K562 (cell line): ENCODE data around the gene ROS1. TPM values are rescaled to one million over a fixed set of nuclear protein-coding genes. Genes with fewer than 3 reads are reported as not detected.

Source experiments
- ATAC-seq: fragments of 200-7000 bp; cut with Tn5 transposase; 3 replicates; pipeline ENCODE4 v1.9.1; 2020; ENCODE audit warnings: moderate library complexity
- BruUV-seq: library from RNA; stranded (reverse); fragments of 400-500 nt; replicated peaks from 2 replicates; lab custom pipeline; 2021; lab: Mats Ljungman, UMichigan
- CTCF ChIA-PET: fragments of 300-600 bp; formaldehyde crosslinking; extraction: SDS; loops from one replicate; lab custom pipeline; 2021; ENCODE audit warnings: low intra/inter-chr PET ratio; lab: Yijun Ruan, JAX
- POLR2A ChIA-PET: fragments of 300-600, 350-650 bp; sonication (Branson Sonifier 250); formaldehyde crosslinking; extraction: SDS; loops from one replicate; lab custom pipeline; 2021; ENCODE audit warnings: antibody characterized with exemption, inconsistent platforms; lab: Yijun Ruan, JAX
- DNase-seq, 4 experiments: peaks; one replicate each; pipeline versions ENCODE4 v3.0.0 to v3.0.0-alpha.2; 2011 to 2018; ENCODE audit warnings: low spot score in 3 of 4, mixed read lengths in 3 of 4; ENCODE audit errors: extremely low read depth in 1 of 4
- FAIRE-seq: peaks from 2 replicates; lab custom pipeline; 2011; peaks lifted over from hg19 to GRCh38; lab: Jason Lieb, UNC
- H2AFZ ChIP-seq: 2 replicates; pipeline ENCODE4 v1.6.0; 2011; ENCODE audit warnings: low read depth, low read length, control low read depth, inconsistent platforms
- H3K27ac ChIP-seq: fragments of 200-600 bp; 3 replicates; pipeline ENCODE4 v1.8.0; 2011; ENCODE audit warnings: low read depth, mild to moderate bottlenecking, control low read depth, inconsistent platforms, low read length, moderate library complexity, mixed read lengths; ENCODE audit errors: extremely low read depth
- H3K27me3 ChIP-seq, 2 experiments: fragments of 300-600 bp in 1 of 2; 2 replicates in 1 of 2; 3 replicates in 1 of 2; pipeline versions ENCODE4 v1.6.0 to v1.8.0; 2011; ENCODE audit warnings: inconsistent platforms in 2 of 2, low read length in 2 of 2, mild to moderate bottlenecking in 1 of 2, mixed read lengths in 1 of 2, moderate library complexity in 1 of 2; ENCODE audit not compliant: control insufficient read depth in 2 of 2, insufficient read depth in 2 of 2
- H3K36me3 ChIP-seq: fragments of 300-600 bp; 3 replicates; pipeline ENCODE4 v1.8.0; 2011; ENCODE audit warnings: mild to moderate bottlenecking, low read length, inconsistent platforms; ENCODE audit not compliant: control insufficient read depth, insufficient read depth
- H3K4me1 ChIP-seq, 2 experiments: fragments of 200-600 bp in 1 of 2; replicated peaks in 1 of 2; 2 replicates in 1 of 2; 3 replicates in 1 of 2; pipeline versions ENCODE4 v1.5.1 to v1.8.0; 2011; ENCODE audit warnings: inconsistent platforms in 2 of 2, low read length in 2 of 2, mild to moderate bottlenecking in 1 of 2, mixed read lengths in 1 of 2, moderate library complexity in 1 of 2; ENCODE audit not compliant: control insufficient read depth in 2 of 2, insufficient read depth in 2 of 2
- H3K4me2 ChIP-seq: 2 replicates; pipeline ENCODE4 v1.6.1; 2011; ENCODE audit warnings: low read length, control low read depth, inconsistent platforms, mixed read lengths; ENCODE audit not compliant: insufficient read depth
- H3K4me3 ChIP-seq: fragments of 200-600 bp; sonication (generic), shearing (Covaris generic); 2 replicates; pipeline ENCODE4 v1.5.1; 2016; ENCODE audit warnings: control low read depth, inconsistent platforms
- H3K79me2 ChIP-seq: fragments of 200-600 bp; 3 replicates; pipeline ENCODE4 v1.8.0; 2011; ENCODE audit warnings: low read length, inconsistent platforms; ENCODE audit not compliant: control insufficient read depth, insufficient read depth
- H3K9ac ChIP-seq, 2 experiments: 2 replicates each; pipeline versions ENCODE4 v1.6.0 to v1.6.1; 2011; ENCODE audit warnings: low read depth in 2 of 2, low read length in 2 of 2, control low read depth in 1 of 2, inconsistent platforms in 1 of 2, mild to moderate bottlenecking in 1 of 2, mixed read lengths in 1 of 2; ENCODE audit not compliant: insufficient read depth in 1 of 2
- H3K9me1 ChIP-seq: one replicate; pipeline ENCODE4 v1.6.0; 2011; ENCODE audit warnings: inconsistent platforms, mild to moderate bottlenecking, low read length, moderate library complexity; ENCODE audit not compliant: control insufficient read depth, insufficient read depth
- H3K9me3 ChIP-seq: replicated peaks from 2 replicates; pipeline ENCODE4 v1.5.1; 2011; ENCODE audit warnings: low read depth, low read length, inconsistent platforms; ENCODE audit not compliant: control insufficient read depth, insufficient read depth
- H4K20me1 ChIP-seq: replicated peaks from 2 replicates; pipeline ENCODE4 v1.6.1; 2011; ENCODE audit warnings: low read length, inconsistent platforms, mixed read lengths; ENCODE audit not compliant: control insufficient read depth, insufficient read depth
- TRIM24 ChIP-seq, 2 experiments: fragments of 450-650 bp; IDR thresholded peaks; 2 replicates each; pipeline ENCODE4 v1.6.1; 2016
- ZNF24 ChIP-seq: fragments of 450-650 bp; IDR thresholded peaks from 2 replicates; pipeline ENCODE4 v1.6.1; 2016
- ZNF354B ChIP-seq: fragments of 250-450 bp; sonication (Bioruptor Pico); IDR thresholded peaks from 2 replicates; pipeline ENCODE4 v1.4.0; 2020
- WGBS: fragments of 100-300 bp; shearing (Covaris generic); methylation state at CpG from one replicate; pipeline ENCODE4 v1.1.6; 2016; ENCODE audit warnings: low coverage, mixed read lengths; ENCODE audit not compliant: insufficient coverage; ENCODE audit errors: missing lambda C conversion rate; 5-methylcytosine and 5-hydroxymethylcytosine counted together
- in situ Hi-C: fragments of 300-500 bp; cut with MboI; formaldehyde crosslinking; loops from 4 replicates; pipeline ENCODE4 v1.15.0; 2018; ENCODE audit warnings: inconsistent platforms, mixed read lengths
- intact Hi-C: fragments of 100-400 bp; cut with micrococcal nuclease; formaldehyde crosslinking; loops from 2 replicates; pipeline ENCODE4 v1.14.2; 2022
- polyA plus RNA-seq, 8 experiments: library from polyadenylated mRNA; depleted of rRNA in 4 of 8; stranded (reverse) in 5 of 8; unstranded in 3 of 8; fragments of >200 nt; fragmentation: Nextera tagmentation in 2 of 8; fragmentation: Illumina TruSeq in 1 of 8; extraction: Ambion mirVana in 2 of 8; extraction: Trizol in 1 of 8; gene quantifications; 2 replicates each; pipeline versions ENCODE4 v1.2.1 to v1.2.3, GENCODE V29; 2011 to 2014; ENCODE audit warnings: inconsistent platforms in 1 of 8, missing spikeins in 1 of 8
- total RNA-seq, 7 experiments: library from RNA; depleted of rRNA in 6 of 7; stranded (reverse); fragments of >200 nt in 6 of 7; fragmentation: Illumina TruSeq in 2 of 7; extraction: Trizol in 2 of 7; gene quantifications; 2 replicates each; pipeline versions ENCODE4 v1.2.1 to v1.2.3, GENCODE V29; 2011 to 2021; ENCODE audit warnings: low replicate concordance in 1 of 7
- TF ChIP-seq, protein P1 (sequence below): fragments of 250-450 bp; sonication (Bioruptor Pico); IDR thresholded peaks from 2 replicates; pipeline ENCODE4 v1.4.0; 2020; ENCODE audit warnings: mild to moderate bottlenecking, moderate library complexity
- TF ChIP-seq, protein P2 (sequence below): fragments of 250-450 bp; sonication (Bioruptor Pico); IDR thresholded peaks from 2 replicates; pipeline ENCODE4 v1.6.1; 2021; ENCODE audit warnings: mild to moderate bottlenecking

The ROS1 gene
- total and polyA plus RNA-seq, 9 of the 15 experiments (the other 6 are each of a cell fraction or from before 2014, with no cell fraction given), result under 0.01 to 0.16 (median 0.04) TPM; not detected in 6

DNA sequence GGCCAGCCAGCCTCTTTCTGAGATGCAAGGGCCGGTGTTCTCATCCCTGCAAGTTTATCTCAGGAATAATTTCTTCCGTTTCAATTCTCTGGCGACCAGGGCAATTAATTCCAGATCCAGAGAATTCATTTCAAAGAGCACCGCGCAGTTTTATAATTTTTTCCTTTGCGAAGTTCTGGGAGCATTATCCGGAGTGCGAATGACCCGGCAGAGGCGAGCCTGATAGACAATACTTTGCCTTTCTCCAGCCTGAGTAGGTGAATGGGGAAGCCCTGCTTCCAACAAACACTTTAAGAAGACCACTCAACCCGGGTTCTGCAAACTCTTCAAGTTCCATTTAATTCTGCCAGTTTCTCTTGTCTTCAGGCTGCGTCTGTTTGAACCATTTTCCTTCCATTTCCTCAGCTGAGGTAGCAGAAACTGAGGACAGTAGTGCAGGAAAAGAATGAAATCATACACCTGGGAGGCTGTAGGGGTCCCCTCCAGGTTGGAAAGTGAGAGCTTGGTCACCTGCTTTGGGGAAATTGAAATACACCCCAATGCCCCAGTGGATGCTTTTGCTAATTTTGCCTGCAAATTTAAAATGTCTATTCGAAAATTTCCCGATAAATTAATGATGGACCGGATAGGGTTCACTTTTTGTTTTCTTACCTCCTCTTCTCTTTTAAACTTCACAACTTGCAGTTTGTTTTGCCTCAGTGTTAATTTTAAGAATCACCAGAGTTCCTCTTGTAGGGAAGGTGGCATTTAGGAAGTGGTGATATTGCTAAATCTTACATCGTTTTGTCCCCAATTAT is 159.3 kb downstream of the ROS1 start:
- no TSS peak for BruUV-seq
- no peak overlapping the region for H3K27ac ChIP-seq
- H3K79me2 ChIP-seq, result no peaks in the 10 kb centered on the region
- H4K20me1 ChIP-seq, result no peaks in the 10 kb centered on the region
- peaks cover 16 to 47% of the 10 kb centered on the region in 2 experiments; a peak in 3 of 5 replicates for H3K27me3 ChIP-seq
- no peak overlapping the region for H3K4me3 ChIP-seq
- TF ChIP-seq TRIM24 (IDR thresholded peaks at IDR 0.05) (no peak), ZNF24 (no peak), ZNF354B (CRISPR knock-in tag) (no peak)
- peaks cover 0 to 13% of the 10 kb centered on the region in 2 experiments; a peak in 1 of 5 replicates for H3K4me1 ChIP-seq
- POLR2A ChIA-PET, result no interaction called here
- ATAC-seq (no peak), FAIRE-seq (no peak), DNase-seq (no peak)
- WGBS, result 2% methylated on average over 16 of the region's 16 CpGs
- H3K36me3 ChIP-seq, result no peaks in the 10 kb centered on the region
- CTCF ChIA-PET, result no interaction called here
- intact Hi-C loops, result no loop called here
- in situ Hi-C loops, result no loop called here
- H3K9me1 ChIP-seq, result no peaks in the 10 kb centered on the region
- no peak overlapping the region for H3K4me2 ChIP-seq
- no peak overlapping the region for H2AFZ ChIP-seq
- no peak overlapping the region for H3K9ac ChIP-seq
- H3K9me3 ChIP-seq, result no peaks in the 10 kb centered on the region

DNA sequence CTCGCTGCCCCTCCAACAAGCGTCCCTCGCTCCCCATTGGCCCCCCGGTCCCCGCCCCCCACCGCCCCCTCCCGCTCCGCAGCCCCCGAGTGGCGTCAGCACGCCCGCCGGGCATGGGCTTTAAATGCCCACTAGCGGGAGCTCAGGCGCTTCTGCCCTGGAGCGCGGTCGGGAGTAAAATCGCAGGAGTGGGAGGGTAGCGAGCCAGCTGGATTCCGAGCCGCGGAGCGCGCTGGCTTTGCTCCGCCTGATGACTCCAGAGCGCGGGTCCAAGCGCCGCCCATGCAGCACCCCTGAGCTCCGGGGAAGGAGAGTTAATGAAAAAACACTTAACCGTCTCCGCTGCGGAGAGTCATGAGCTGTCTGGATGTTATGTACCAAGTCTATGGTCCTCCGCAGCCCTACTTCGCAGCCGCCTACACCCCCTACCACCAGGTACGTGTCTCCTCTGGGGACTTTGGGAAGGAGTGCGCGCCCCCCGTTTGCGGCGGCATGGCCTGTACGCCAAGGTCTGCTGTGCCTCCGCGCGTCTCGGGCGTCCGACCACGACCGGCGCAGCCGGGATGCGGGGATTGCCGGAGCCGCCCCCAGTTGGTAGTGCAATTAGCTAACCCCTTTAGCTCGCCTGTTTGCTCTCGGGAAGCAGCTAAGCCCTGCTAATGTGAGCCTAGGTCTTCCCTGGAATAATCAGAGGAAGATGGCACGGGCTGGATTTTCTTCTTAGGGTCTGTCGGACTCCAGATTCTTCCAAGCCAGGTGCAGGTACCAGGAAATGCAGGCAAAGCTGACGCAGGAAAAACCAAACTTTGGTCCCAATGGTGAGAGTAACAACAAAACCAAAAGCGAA is 160.1 kb downstream of the ROS1 start, which contains the start of gene VGLL2:
VGLL2 (plus strand) TSS at position 149 of the 847 bp plus-strand sequence; CDS start at position 355, 206 bp downstream.
- no peak within 1 kb of the TSS for H3K4me2 ChIP-seq
- intact Hi-C loops (no loop called here), in situ Hi-C loops (no loop called here)
- ChIA-PET POLR2A (no interaction called here), CTCF (no interaction called here)
- DNase-seq, result no peak
- no peak within 1 kb of the TSS for H3K4me3 ChIP-seq
- no peak within 1 kb of the TSS for H3K27ac ChIP-seq
- peaks cover 0 to 10% of the 10 kb centered on the region in 2 experiments; a peak in 1 of 5 replicates for H3K4me1 ChIP-seq
- TF ChIP-seq, protein P1, sequence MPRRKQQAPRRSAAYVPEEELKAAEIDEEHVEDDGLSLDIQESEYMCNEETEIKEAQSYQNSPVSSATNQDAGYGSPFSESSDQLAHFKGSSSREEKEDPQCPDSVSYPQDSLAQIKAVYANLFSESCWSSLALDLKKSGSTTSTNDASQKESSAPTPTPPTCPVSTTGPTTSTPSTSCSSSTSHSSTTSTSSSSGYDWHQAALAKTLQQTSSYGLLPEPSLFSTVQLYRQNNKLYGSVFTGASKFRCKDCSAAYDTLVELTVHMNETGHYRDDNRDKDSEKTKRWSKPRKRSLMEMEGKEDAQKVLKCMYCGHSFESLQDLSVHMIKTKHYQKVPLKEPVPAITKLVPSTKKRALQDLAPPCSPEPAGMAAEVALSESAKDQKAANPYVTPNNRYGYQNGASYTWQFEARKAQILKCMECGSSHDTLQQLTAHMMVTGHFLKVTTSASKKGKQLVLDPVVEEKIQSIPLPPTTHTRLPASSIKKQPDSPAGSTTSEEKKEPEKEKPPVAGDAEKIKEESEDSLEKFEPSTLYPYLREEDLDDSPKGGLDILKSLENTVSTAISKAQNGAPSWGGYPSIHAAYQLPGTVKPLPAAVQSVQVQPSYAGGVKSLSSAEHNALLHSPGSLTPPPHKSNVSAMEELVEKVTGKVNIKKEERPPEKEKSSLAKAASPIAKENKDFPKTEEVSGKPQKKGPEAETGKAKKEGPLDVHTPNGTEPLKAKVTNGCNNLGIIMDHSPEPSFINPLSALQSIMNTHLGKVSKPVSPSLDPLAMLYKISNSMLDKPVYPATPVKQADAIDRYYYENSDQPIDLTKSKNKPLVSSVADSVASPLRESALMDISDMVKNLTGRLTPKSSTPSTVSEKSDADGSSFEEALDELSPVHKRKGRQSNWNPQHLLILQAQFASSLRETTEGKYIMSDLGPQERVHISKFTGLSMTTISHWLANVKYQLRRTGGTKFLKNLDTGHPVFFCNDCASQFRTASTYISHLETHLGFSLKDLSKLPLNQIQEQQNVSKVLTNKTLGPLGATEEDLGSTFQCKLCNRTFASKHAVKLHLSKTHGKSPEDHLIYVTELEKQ (CRISPR knock-in tag), result no peak
- TF ChIP-seq, protein P2, sequence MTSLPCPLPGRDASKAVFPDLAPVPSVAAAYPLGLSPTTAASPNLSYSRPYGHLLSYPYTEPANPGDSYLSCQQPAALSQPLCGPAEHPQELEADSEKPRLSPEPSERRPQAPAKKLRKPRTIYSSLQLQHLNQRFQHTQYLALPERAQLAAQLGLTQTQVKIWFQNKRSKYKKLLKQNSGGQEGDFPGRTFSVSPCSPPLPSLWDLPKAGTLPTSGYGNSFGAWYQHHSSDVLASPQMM (CRISPR knock-in tag), result no peak
- H3K36me3 ChIP-seq, result no peaks in the 10 kb centered on the region
- no peaks in the 10 kb centered on the region for H3K9me1 ChIP-seq
- no peak within 1 kb of the TSS for H3K9ac ChIP-seq
- no peaks in the 10 kb centered on the region for H3K9me3 ChIP-seq
- peaks cover 16 to 43% of the 10 kb centered on the region in 2 experiments; a peak in 3 of 5 replicates for H3K27me3 ChIP-seq
- WGBS, result 14% methylated on average over 45 of the region's 63 CpGs
- no peak within 1 kb of the TSS for H2AFZ ChIP-seq
- no peaks in the 10 kb centered on the region for H4K20me1 ChIP-seq
- FAIRE-seq, result no peak
- BruUV-seq, result no TSS peak
- peak; percentile 23; the same call in 2 of the 3 replicates for ATAC-seq
- H3K79me2 ChIP-seq, result no peaks in the 10 kb centered on the region
